ENCODE data around the gene OIP5.

OIP5 gene

GRCh38 chr15:41332194-41333025 is at the start of gene OIP5, which contains the start of gene NUSAP1:
Gene OIP5 (minus strand): TSS chr15:41332591. CDS start chr15:41332561, 30 bp downstream.
Gene NUSAP1 (plus strand): TSS chr15:41332881. CDS start chr15:41332958, 77 bp downstream.
- TF ChIP-seq CTCF (IDR thresholded peaks at IDR 0.05; ENCODE audit: extremely low read depth, missing control alignments) = no peak
- DNase-seq (ENCODE audit: low spot score) = peak; percentile 98

- no peak for DNase-seq (ENCODE audit: low spot score)
- no peak for TF ChIP-seq CTCF (IDR thresholded peaks at IDR 0.05; ENCODE audit: extremely low read depth, missing control alignments)
Observed at GRCh38 chr15:41377978-41378377, 45.6 kb upstream of the OIP5 start.

- no peak for DNase-seq (ENCODE audit: low spot score)
- no peak for TF ChIP-seq CTCF (IDR thresholded peaks at IDR 0.05; ENCODE audit: extremely low read depth, missing control alignments)
Observed at GRCh38 chr15:41367418-41367817, 35.0 kb upstream of the OIP5 start.

- TF ChIP-seq CTCF (IDR thresholded peaks at IDR 0.05; ENCODE audit: extremely low read depth, missing control alignments) = no peak
- no peak for DNase-seq (ENCODE audit: low spot score)
Observed at GRCh38 chr15:41354371-41354770, 22.0 kb upstream of the OIP5 start.

GRCh38 chr15:41350057-41350717 is 17.8 kb upstream of the OIP5 start:
- no peak for TF ChIP-seq CTCF (IDR thresholded peaks at IDR 0.05; ENCODE audit: extremely low read depth, missing control alignments)
- no peak for DNase-seq (ENCODE audit: low spot score)

GRCh38 chr15:41347236-41347635 is 14.8 kb upstream of the OIP5 start:
- no peak for DNase-seq (ENCODE audit: low spot score)
- TF ChIP-seq CTCF (IDR thresholded peaks at IDR 0.05; ENCODE audit: extremely low read depth, missing control alignments) = no peak

GRCh38 chr15:41341519-41341918 is 9.1 kb upstream of the OIP5 start:
- no peak for DNase-seq (ENCODE audit: low spot score)
- no peak for TF ChIP-seq CTCF (IDR thresholded peaks at IDR 0.05; ENCODE audit: extremely low read depth, missing control alignments)

Data from GM20000 (cell line).